ENCODE data around the gene NACC2.

Gene NACC2

DNA sequence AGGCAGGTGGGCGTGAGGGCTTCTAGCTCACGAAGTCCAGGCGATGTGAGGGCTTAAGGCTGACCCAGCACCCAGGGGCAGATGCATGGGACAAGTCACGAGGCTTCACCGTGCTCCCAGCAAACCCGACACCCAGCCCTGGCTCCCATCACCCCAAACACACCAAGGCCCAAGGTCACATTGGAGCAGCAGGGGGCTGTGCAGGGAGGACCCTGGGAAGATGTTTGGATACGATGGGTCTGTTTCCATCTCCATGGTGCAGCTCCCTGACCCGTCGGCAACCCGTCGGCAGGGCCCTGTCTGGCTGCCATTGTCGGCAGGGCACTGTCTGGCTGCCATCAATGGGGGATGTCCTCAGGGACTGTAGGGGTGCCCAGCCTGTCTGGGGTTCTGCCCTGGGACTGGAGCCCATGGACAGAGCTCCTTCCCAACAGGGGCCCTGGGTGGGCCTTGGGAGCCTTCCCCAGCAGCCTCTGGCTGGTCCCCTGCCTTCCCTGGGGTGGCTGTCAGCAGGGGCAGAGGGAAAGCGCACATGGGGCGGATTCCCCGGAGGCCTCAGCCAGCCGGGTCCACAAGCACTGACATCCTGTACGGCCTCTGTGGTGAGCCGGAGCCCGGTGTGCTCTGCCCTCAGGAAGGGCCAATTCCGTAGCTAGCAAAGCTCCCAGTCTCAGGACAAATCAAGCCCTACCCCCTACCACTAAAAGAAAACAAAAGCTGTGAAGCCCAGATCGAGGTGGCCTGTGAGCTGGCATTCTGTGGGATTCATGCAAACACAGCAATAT is 47.1 kb downstream of the NACC2 start:
- Histone ChIP-seq H3K27ac (ENCODE audit: insufficient read depth in 1 of 2, low read depth in 1 of 2, low read length in 2 of 2, poor library complexity in 1 of 2, severe bottlenecking in 2 of 2) (no peak overlapping the region), H3K9me3 (ENCODE audit: control extremely low read depth in 1 of 5, control insufficient read depth in 4 of 5, insufficient read depth in 2 of 5, low read depth in 1 of 5, low read length in 4 of 5) (no peaks in the 10 kb centered on the region), H3K27me3 (replicated peaks in 2 of 5; ENCODE audit: control insufficient read depth in 4 of 5, insufficient read depth in 5 of 5, low read length in 4 of 5) (peaks cover 0 to 7% (median 0%) of the 10 kb centered on the region in 5 experiments), H3K4me1 (ENCODE audit: control extremely low read depth in 1 of 4, control insufficient read depth in 4 of 4, insufficient read depth in 4 of 4, low read length in 3 of 4) (peaks cover 0 to 30% (median 27%) of the 10 kb centered on the region in 4 experiments), H3K4me3 (ENCODE audit: control insufficient read depth in 1 of 7, extremely low read depth in 1 of 7, insufficient read depth in 4 of 7, low read depth in 2 of 7, low read length in 6 of 7) (no peak overlapping the region), H3K36me3 (ENCODE audit: control insufficient read depth in 4 of 4, insufficient read depth in 4 of 4, low read length in 3 of 4) (peaks cover 0 to 33% (median 19%) of the 10 kb centered on the region in 4 experiments)
- 95% methylated on average over 19 of the region's 21 CpGs for WGBS (ENCODE audit: insufficient coverage)
- ChIA-PET CTCF (interaction anchor here (0.6 to 1.3 kb wide), 3 partner anchors 11 to 81 kb away, joined by 3 to 4 read pairs (median 3); no protein-coding TSS in a partner anchor), POLR2A (no interaction called here)
- no peak for DNase-seq

DNA sequence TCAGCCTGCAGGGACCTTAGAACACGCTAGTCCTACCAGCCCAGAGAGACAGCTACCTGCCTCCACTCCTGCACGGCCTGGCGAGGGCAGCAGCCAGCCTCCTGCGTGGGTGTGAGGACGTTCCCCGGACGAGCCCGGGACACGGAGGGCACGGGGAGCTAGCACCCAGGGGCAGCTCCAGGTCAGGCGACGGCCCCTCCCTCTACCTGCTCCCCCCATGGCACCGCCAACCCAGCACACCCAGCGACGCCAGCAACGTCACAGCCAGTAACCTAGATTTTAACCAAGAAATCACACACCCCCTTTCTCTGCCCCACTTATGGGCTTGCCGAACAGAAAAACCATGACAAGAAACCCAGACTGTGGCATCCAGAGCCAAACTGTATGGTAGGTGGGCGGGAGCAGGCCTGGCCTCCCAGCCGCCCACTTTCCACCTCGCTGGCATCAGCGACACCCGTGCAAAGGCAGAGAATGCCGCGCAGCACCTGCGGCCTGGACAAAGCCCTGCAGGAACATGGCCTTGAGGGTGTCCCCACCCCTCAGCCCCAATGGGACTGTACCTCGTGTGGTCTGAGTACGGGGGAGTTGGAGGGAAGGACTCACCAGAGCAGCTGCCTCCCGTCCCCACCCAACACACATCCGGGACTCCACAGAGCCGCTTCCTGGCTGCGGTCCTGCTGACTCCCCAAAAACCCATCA is 47.9 kb downstream of the NACC2 start:
- ChIA-PET CTCF (interaction anchor here (1.0 to 1.3 kb wide), 2 partner anchors 10 to 75 kb away, joined by 3 to 4 read pairs; no protein-coding TSS in a partner anchor), POLR2A (interaction anchor here (0.5 kb wide), 1 partner anchor 143 kb away, joined by 4 read pairs; no protein-coding TSS in a partner anchor)
- no peaks in the 10 kb centered on the region for H3K9me3 ChIP-seq (ENCODE audit: control extremely low read depth in 1 of 5, control insufficient read depth in 4 of 5, insufficient read depth in 2 of 5, low read depth in 1 of 5, low read length in 4 of 5)
- peaks cover 0 to 22% (median 20%) of the 10 kb centered on the region in 4 experiments for H3K4me1 ChIP-seq (ENCODE audit: control extremely low read depth in 1 of 4, control insufficient read depth in 4 of 4, insufficient read depth in 4 of 4, low read length in 3 of 4)
- peaks cover 0 to 33% (median 19%) of the 10 kb centered on the region in 4 experiments for H3K36me3 ChIP-seq (ENCODE audit: control insufficient read depth in 4 of 4, insufficient read depth in 4 of 4, low read length in 3 of 4)
- WGBS (ENCODE audit: insufficient coverage), result 98% methylated on average over 19 of the region's 31 CpGs
- no peak overlapping the region for H3K27ac ChIP-seq (ENCODE audit: insufficient read depth in 1 of 2, low read depth in 1 of 2, low read length in 2 of 2, poor library complexity in 1 of 2, severe bottlenecking in 2 of 2)
- peaks cover 0 to 7% (median 0%) of the 10 kb centered on the region in 5 experiments for H3K27me3 ChIP-seq (replicated peaks in 2 of 5; ENCODE audit: control insufficient read depth in 4 of 5, insufficient read depth in 5 of 5, low read length in 4 of 5)
- DNase-seq, result no peak
- no peak overlapping the region for H3K4me3 ChIP-seq (ENCODE audit: control insufficient read depth in 1 of 7, extremely low read depth in 1 of 7, insufficient read depth in 4 of 7, low read depth in 2 of 7, low read length in 6 of 7)

DNA sequence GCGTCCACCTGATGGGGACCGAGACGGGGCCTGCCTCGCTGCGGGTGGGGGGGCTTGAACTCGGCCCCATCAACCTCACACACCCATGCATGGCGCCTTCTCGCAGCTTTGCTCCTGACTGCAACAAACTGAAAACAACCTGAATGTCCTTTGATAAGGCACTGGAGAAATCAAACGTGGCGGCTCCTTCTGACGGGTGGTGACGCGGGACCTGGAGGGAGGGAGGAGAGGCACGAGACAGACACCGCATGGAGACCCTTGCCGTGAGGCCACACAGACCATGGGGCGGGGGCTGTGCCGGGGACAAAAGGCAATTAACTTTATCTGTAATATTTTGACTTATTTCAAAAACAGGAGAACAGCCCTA is 48.6 kb downstream of the NACC2 start:
- Histone ChIP-seq H3K4me3 (ENCODE audit: control insufficient read depth in 1 of 7, extremely low read depth in 1 of 7, insufficient read depth in 4 of 7, low read depth in 2 of 7, low read length in 6 of 7) (no peak overlapping the region), H3K27me3 (replicated peaks in 2 of 5; ENCODE audit: control insufficient read depth in 4 of 5, insufficient read depth in 5 of 5, low read length in 4 of 5) (peaks cover 0 to 7% (median 0%) of the 10 kb centered on the region in 5 experiments), H3K9me3 (ENCODE audit: control extremely low read depth in 1 of 5, control insufficient read depth in 4 of 5, insufficient read depth in 2 of 5, low read depth in 1 of 5, low read length in 4 of 5) (no peaks in the 10 kb centered on the region), H3K36me3 (ENCODE audit: control insufficient read depth in 4 of 4, insufficient read depth in 4 of 4, low read length in 3 of 4) (peaks cover 0 to 33% (median 19%) of the 10 kb centered on the region in 4 experiments), H3K4me1 (ENCODE audit: control extremely low read depth in 1 of 4, control insufficient read depth in 4 of 4, insufficient read depth in 4 of 4, low read length in 3 of 4) (peaks cover 0 to 15% (median 14%) of the 10 kb centered on the region in 4 experiments), H3K27ac (ENCODE audit: insufficient read depth in 1 of 2, low read depth in 1 of 2, low read length in 2 of 2, poor library complexity in 1 of 2, severe bottlenecking in 2 of 2) (no peak overlapping the region)
- POLR2A ChIA-PET, result no interaction called here
- WGBS (ENCODE audit: insufficient coverage), result 98% methylated on average over 10 of the region's 18 CpGs
- CTCF ChIA-PET, result interaction anchor here (1.0 to 1.6 kb wide), 2 partner anchors 10 to 17 kb away, joined by 3 read pairs; no protein-coding TSS in a partner anchor
- no peak for DNase-seq

DNA sequence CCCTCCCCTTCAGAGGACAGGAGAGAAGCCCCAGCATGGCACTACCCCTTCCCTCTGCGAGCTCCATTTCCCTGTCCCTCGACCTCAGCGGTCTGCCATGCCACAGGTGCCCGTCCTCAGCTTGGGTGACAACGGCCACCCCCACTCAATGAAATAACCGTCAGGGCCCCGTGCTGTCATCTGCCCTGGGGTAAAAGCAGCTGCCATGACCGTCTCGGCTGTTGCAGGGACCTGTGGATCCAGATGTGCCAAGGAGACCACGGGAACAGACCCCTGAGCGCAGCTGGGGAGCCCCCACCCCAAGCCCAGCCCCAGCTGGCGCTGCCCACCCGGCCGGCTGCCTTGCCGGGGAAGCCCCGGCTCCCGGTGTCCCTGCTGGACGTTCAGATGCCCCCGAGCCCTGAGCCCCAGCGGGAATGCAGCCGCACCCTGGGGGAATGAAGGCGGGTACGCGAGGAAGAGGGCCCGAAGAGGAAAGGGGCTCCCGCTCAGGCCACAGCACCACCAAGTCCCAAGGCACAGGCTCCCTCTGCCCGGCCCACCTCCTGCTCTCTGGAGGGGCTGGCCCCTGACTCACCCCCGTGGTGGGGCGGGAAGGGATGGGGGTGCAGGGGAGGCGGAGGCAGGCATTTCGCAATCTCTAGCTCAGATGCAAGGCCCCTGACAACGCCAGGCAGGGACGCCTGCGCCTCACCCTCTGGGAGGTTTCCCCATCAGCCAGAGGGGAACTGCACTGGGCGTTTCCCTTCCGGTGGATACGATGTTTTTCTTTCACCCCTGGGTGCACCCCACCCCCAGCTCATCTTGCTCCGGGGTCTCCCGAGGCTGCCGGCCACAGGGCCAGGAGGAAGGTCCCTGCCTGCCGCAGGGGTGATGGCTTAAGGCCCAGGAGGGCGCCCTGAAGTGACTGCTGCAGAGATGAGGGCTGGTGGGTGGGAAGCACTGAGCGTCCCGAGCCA is 49.2 kb downstream of the NACC2 start:
- Histone ChIP-seq H3K4me1 (ENCODE audit: control extremely low read depth in 1 of 4, control insufficient read depth in 4 of 4, insufficient read depth in 4 of 4, low read length in 3 of 4) (peaks cover 0 to 9% (median 7%) of the 10 kb centered on the region in 4 experiments), H3K27me3 (replicated peaks in 2 of 5; ENCODE audit: control insufficient read depth in 4 of 5, insufficient read depth in 5 of 5, low read length in 4 of 5) (peaks cover 0 to 3% (median 0%) of the 10 kb centered on the region in 5 experiments), H3K9me3 (ENCODE audit: control extremely low read depth in 1 of 5, control insufficient read depth in 4 of 5, insufficient read depth in 2 of 5, low read depth in 1 of 5, low read length in 4 of 5) (no peaks in the 10 kb centered on the region), H3K4me3 (ENCODE audit: control insufficient read depth in 1 of 7, extremely low read depth in 1 of 7, insufficient read depth in 4 of 7, low read depth in 2 of 7, low read length in 6 of 7) (no peak overlapping the region), H3K27ac (ENCODE audit: insufficient read depth in 1 of 2, low read depth in 1 of 2, low read length in 2 of 2, poor library complexity in 1 of 2, severe bottlenecking in 2 of 2) (no peak overlapping the region), H3K36me3 (ENCODE audit: control insufficient read depth in 4 of 4, insufficient read depth in 4 of 4, low read length in 3 of 4) (peaks cover 0 to 33% (median 19%) of the 10 kb centered on the region in 4 experiments)
- DNase-seq, result peak; percentile 32 to 45 (median 41)
- 93% methylated on average over 36 of the region's 44 CpGs for whole genome bisulfite sequencing (ENCODE audit: insufficient coverage)
- ChIA-PET CTCF (interaction anchor here (1.6 kb wide), 1 partner anchor 16 kb away, joined by 3 read pairs; no protein-coding TSS in a partner anchor), POLR2A (no interaction called here)

DNA sequence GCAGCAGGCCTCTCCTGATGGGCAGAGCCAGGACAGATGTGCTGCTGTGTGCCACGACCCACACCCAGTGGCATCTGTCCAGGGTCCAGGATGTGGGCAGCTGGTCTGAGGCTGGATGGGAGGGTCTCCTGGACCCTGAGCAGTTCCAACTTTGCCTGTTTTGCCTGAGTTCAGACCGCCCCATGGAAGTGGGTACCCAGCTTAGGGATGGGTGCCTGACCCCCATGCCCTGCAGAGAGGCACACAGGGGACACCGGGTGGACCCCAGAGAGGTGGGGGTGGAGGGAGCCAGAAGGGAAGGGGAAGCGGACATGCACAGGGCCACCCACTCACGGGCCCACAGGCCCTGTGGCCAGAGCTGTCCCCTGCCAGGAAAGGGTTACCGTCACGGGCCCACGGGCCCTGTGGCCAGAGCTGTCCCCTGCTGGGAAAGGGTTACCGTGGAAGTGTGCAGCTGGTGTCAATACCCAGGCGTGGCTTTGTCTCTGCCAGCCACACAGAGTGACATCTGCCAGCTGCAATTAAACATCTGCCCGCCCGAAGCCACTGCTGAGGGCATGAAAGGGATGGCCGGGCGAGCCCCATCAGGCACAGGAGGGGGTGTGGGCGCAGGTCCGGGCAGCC is 50.0 kb downstream of the NACC2 start:
- H3K36me3 ChIP-seq (ENCODE audit: control insufficient read depth in 4 of 4, insufficient read depth in 4 of 4, low read length in 3 of 4), result peaks cover 0 to 36% (median 18%) of the 10 kb centered on the region in 4 experiments
- H3K27me3 ChIP-seq (replicated peaks in 2 of 5; ENCODE audit: control insufficient read depth in 4 of 5, insufficient read depth in 5 of 5, low read length in 4 of 5), result no peaks in the 10 kb centered on the region
- ChIA-PET CTCF (interaction anchor here (1.6 kb wide), 1 partner anchor 16 kb away, joined by 3 read pairs; no protein-coding TSS in a partner anchor), POLR2A (no interaction called here)
- H3K4me3 ChIP-seq (ENCODE audit: control insufficient read depth in 1 of 7, extremely low read depth in 1 of 7, insufficient read depth in 4 of 7, low read depth in 2 of 7, low read length in 6 of 7), result no peak overlapping the region
- no peak for DNase-seq
- no peaks in the 10 kb centered on the region for H3K9me3 ChIP-seq (ENCODE audit: control extremely low read depth in 1 of 5, control insufficient read depth in 4 of 5, insufficient read depth in 2 of 5, low read depth in 1 of 5, low read length in 4 of 5)
- no peak overlapping the region for H3K27ac ChIP-seq (ENCODE audit: insufficient read depth in 1 of 2, low read depth in 1 of 2, low read length in 2 of 2, poor library complexity in 1 of 2, severe bottlenecking in 2 of 2)
- WGBS (ENCODE audit: insufficient coverage), result 95% methylated on average over 16 of the region's 16 CpGs
- peaks cover 0 to 6% (median 1%) of the 10 kb centered on the region in 4 experiments for H3K4me1 ChIP-seq (ENCODE audit: control extremely low read depth in 1 of 4, control insufficient read depth in 4 of 4, insufficient read depth in 4 of 4, low read length in 3 of 4)

DNA sequence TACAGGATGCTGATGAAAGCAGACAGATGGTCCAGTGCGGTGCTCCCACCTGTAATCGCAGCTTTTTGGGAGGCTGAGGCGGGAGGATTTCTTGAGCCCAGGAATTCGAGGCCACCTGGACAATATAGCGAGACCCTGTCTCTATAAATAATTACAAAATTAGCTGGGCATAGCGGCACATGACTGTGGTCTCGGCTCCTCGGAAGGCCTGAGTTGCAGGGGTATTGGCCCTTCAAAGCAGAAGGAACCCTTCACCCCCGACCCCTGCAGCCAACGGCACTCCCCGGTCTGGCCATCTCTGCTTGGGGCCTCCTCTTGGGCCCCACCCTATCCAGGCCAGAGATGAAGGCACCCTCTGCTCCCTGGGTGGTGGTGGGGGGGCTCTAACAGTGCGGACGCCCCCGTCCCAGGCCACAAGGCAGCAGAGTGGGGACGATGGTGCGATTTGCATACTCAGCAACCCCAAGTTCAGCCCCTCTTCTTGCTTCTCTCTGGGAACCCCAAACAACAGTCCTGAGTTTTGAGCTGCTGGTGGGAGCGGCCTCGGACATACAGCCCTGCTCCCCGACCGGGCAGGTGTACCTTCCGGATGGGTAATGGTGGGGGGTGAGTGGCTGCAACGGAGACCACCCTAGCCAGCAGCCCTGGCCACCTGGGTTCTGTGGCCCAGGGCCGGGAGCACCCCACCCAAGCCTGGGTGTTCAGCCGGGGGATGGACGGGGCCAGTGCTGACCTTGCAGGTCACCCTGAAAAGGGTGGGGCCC is 50.7 kb downstream of the NACC2 start:
- Histone ChIP-seq H3K9me3 (ENCODE audit: control extremely low read depth in 1 of 5, control insufficient read depth in 4 of 5, insufficient read depth in 2 of 5, low read depth in 1 of 5, low read length in 4 of 5) (peaks cover 0 to 5% (median 3%) of the 10 kb centered on the region in 5 experiments), H3K27me3 (replicated peaks in 2 of 5; ENCODE audit: control insufficient read depth in 4 of 5, insufficient read depth in 5 of 5, low read length in 4 of 5) (no peaks in the 10 kb centered on the region), H3K27ac (ENCODE audit: insufficient read depth in 1 of 2, low read depth in 1 of 2, low read length in 2 of 2, poor library complexity in 1 of 2, severe bottlenecking in 2 of 2) (no peak overlapping the region), H3K4me1 (ENCODE audit: control extremely low read depth in 1 of 4, control insufficient read depth in 4 of 4, insufficient read depth in 4 of 4, low read length in 3 of 4) (peaks cover 0 to 6% (median 1%) of the 10 kb centered on the region in 4 experiments), H3K4me3 (ENCODE audit: control insufficient read depth in 1 of 7, extremely low read depth in 1 of 7, insufficient read depth in 4 of 7, low read depth in 2 of 7, low read length in 6 of 7) (no peak overlapping the region), H3K36me3 (ENCODE audit: control insufficient read depth in 4 of 4, insufficient read depth in 4 of 4, low read length in 3 of 4) (peaks cover 2 to 37% (median 20%) of the 10 kb centered on the region in 4 experiments)
- ChIA-PET POLR2A (no interaction called here), CTCF (no interaction called here)
- WGBS (ENCODE audit: insufficient coverage), result 97% methylated on average over 19 of the region's 25 CpGs
- DNase-seq, result no peak

Measured in common myeloid progenitor, CD34-positive (primary cell).